SIG-M5 treated with dmso at 0.1 percent for 504 hours (cell line): ENCODE data around the gene ELMO1.

ENCODE experiments used
- DNase-seq: peaks from one replicate; lab custom pipeline; 2025; ENCODE audit not compliant: unreplicated experiment; lab: John Stamatoyannopoulos, UW

Gene ELMO1

DNA sequence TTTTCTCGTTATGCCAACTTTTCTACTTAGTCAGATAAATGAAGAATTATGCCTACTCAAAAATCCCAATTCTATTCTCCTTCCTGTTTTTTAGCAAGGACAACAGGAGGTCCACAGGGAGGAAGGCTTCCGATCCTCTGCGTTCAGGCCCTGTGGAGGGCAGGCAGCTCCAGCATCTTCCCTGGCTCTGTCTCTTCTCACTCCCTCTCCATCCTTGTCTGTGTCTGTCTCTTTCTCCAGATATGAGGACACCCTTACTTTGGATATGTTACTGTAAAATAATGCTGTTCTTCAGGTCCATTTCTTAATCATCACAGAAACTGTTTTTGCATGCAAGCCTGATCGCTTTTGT is 166.6 kb downstream of the ELMO1 start:
- DNase-seq = no peak

DNA sequence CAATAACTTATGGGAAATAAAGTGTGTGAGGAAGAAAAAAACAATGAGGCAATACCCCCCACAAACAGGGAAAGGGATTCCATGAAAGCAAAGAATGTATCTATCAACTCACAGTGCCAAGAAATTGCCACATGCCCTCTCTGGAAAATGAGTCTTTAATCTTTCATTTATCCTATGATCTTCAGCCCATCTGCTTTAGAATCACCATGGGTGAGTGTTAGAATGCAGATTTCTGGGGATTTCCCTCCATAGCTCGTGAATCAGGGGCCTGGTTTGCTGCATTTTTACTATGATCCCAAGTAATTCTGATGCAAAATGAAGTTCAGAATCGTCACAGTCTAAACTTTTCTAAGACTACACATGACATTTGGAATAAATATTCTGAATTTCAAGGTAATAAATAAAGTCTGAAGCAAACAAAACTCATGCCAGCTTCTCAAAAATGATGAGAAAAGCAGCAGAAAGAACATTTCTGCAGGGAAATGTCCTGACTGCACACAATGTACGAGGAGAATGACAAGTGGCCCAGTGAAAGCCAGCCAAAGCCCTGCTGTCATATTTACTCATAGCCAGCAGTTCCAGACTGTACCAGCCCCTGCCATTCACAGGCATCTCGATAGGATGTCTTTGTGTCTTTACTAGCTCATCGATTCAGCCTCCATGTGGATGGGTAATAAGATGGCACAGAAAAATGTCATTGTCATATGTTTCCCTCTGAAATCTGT is 167.1 kb downstream of the ELMO1 start:
- no peak for DNase-seq

DNA sequence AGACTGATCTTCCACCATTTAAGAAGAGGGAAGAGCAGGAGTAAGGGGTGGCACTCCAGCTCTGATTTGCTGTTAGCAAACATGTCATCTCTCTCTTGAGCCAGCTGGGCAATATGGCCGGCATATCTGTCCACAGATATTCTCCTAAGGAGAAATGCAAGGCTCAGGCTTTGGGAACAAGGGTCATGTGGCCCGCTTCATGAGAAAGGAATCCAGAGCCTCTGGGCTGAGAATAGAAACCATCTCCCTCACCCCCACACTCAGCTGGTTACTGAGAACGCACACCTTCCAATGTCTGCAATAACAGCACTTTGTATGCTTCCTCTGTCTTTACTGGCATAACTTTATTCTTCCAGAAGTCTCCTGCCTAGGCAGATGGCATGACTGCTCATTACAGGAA is 171.2 kb downstream of the ELMO1 start:
- no peak for DNase-seq

DNA sequence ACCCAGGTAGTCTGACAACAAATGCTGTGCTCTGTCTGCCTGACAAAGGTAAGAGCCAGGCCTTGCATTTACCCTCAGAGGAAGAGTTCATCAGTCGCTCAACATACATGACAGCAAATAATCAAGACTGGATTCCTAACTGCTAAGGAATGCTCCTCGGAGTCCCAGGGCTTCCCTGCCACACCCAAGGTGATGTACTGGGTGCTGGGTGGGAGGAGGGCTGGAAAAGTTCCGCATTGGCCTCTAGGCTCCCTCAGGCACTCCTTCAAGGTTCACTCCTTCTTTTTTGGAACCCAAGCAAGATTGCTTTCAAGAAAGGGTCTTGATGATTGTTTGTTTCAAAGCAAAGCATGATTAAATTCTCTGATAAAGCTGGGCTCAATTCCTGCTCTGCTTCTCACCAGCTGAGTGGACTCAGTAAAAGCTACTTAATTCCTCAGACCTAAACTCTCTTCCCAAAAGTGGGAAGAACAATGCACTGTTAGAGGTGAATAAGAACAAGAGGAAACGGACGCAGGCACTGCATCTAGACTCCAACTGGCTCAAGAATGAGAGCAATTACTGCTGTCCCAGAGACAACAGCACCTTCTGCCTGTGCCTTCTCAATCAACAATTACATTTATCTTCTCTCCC is 173.5 kb downstream of the ELMO1 start:
- no peak for DNase-seq

DNA sequence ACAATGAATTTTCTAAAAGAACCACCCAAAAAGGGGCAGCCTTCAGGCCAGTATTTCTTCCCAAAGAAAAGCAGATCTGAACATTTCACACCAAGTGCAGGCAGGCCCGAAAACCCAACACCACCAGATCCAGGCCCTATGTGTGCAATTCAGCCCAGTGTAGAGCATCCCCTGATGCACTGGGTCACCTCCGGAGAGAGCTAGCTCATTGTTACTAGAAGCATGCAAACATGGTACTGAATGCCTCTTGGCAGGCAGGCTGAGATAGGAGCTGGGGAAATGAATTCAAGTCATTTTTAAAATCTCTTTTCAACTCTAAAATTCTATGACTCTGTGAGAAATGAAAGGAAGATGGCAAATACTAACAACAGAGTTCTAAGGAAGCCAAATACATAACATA is 174.8 kb downstream of the ELMO1 start:
- DNase-seq = no peak

DNA sequence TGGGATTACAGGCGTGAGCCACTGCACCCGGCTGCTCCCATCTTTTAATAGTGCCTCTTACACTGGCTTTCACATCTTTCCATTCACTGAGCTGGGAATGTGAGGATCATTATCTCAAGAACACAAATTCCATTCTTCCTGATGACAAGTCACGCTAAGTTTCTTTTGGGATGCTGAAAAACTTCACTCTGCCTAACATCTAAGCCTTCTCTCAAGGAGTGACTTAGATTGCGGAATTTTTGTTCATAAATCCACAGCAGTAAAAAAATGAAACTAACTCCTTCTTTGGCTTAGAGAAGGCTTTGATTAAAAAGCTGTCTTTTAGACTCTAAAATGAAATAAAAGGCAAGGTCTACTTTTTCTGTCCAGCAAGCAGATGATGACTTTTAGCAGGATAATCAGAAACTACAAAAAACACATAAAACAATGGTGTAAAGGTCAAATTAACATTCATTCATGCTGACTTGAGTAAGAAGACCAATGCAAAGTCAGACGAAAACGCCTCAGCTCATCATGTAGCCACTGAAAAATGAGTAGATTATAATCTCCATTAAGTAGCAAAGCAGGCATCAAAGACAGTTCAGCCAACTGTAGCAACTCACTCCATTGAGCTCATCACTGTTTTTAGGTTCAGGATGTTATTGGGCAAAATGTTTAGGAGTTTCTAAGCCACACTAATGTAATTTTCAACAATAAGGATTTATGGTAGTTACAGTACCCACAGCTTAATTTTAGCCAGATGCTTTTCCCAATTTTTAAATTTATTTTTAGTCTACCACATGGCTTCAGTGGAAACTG is 178.8 kb downstream of the ELMO1 start:
- DNase-seq = no peak

DNA sequence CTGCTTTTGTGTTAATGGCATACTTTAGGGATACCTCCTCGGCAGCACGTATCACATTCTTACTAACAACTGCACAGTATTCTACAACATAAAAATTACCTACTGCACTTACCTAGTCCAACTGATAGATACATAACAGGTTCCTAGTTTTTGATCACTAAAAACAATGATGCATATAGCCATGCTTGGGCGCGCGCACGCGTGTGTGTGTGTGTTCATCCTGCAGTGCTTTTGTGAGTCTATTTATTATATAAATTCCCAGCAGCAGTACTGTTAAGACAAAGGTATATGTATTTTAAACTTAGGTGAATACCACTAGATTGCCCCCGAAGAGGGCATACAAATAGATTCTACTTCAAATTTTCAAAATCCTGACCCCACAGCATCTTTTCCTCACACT is 181.4 kb downstream of the ELMO1 start:
- DNase-seq = no peak

DNA sequence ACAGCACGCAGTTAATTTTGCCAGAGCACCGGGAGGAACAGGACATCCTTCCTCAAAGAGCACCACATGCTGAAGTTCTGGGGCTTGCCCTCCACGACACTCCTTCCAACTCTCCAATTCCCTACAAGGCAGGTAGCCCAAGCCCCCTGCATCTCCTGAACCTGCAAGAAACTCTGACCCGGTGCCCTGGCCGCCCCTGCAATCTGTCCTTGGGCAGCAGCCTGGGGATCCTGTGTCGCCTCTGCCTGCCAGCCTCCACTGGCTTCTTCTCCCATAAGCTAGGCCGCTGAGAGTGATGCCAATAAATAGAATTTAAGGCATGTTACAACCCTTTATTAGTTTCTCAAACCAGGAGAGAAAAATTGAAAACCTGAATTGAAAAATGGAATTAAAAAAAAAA is 182.8 kb downstream of the ELMO1 start:
- no peak for DNase-seq

DNA sequence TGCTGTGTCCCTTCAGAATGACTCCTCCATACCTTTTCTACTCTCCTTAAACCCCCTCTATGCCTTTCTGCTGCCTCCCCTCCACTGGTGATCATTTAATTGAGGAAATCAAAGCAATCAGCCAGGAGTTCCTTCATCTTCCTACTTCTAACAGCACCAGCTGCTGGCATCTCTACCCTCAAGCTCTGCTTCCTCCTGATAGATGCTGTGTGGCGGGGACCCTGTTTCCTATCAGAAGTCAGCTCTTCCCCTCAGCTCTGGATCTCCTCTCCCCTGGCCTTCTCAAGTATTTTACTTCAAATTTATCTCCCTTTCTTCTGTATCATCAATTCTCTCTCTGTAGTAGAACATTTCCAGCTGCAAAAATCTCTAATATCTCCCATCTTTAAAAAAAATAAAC is 183.7 kb downstream of the ELMO1 start:
- DNase-seq = no peak

DNA sequence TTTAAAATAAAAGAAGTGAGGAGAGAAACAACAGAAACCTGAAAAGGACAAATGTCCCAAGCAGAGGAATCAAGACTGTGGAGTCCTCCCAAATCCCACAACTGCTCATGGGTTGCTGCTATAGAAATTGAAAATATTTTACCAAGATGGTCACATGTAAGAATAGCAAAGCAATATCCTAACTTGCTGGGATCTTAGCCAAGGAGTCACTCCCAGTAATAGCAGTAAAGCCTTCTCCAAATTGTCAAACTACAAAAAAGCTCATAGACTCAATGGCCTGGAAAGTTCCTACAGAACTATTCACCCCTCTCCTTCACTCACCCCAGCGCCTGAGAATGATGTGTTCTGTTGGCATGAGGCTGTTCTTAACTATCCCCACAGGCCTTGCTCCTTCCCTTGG is 186.5 kb downstream of the ELMO1 start:
- DNase-seq = no peak

DNA sequence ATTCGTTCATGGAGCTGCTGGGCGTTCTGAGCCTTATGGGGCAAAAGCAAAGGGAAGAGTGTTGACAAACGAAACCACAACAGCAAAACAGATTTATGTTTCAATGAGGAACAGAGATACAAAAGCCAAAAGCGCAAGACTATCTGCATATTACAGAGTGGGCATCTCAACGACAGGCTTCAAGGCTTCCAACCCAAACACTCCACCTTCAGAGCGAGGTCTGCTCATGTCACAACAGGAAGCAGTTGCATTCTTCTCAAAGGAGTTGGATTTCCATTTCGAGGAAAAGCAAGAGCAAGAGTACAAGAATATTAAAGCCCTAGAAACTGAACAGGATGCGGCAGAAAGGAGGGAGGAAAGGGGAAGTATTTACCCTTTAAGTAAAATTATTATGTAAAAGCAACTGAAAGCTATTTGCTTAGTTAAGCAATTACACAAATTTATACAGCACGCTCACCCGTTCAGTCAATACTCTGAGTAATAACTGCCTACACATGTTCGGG is 189.3 kb downstream of the ELMO1 start:
- peak; percentile 84 for DNase-seq

DNA sequence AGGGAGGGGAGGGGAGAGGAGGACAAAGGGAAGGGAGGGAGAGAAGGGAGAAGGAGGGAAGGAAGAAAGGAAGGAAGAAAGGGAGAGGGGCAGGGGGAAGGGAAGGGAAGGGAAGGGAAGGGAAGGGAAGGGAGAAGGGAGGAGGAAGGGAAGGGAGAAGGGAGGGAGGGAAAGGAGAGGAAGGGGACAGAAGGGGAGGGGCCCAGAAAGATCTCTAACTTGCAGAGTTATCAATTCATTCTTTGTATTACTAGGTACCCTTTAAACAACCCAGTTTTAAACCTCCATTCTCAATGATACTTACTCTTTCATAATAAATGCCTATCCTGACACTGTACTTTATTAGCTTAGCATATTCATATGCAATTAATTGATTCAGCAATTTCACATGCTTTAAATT is 192.0 kb downstream of the ELMO1 start:
- no peak for DNase-seq

DNA sequence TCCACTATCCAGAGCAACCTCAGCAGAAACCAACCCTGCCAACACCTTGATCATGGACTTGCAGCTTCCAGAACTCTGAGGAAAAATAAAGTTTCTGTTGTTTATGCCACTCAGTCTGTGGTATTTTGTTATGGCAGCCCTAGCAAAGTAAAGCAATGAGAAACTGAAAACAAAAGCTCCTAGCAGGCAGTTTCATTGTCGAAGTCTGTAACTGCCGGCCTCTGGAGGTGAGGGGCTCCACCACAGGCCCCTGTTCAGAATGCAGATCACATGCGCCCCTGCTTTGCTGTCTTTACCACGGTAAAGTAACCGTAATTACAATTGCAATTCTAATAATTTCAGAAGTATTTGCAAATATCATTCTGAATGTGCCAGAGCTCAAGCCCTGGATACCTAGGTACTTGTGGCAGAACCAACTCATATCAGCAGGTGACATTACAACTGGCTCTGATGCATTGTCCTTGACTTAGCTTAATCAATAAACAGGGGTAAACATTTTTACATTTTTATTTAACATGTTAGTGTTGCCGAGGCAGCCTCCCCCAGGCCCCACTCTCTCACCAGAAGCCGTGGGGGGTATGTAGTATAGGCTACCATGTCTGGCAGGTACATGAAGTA is 193.2 kb downstream of the ELMO1 start:
- DNase-seq = no peak

DNA sequence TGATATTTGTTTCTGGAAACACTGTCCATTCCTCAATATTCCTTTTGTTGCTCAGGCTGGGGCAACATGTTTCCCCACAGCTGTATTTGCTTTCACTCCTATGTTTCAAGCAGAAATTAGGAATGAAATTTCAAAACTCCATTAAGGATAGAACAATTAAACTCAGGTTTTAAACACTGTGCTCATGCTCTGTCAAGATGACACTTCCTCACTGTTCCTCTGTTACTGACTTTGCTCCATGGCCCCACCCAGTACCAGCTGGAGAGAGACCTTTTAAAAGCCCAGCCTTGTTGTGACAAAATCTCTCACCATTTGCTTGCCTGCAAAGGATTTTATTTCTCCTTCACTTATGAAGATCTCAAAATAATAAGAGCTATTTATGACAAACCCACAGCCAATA is 197.4 kb downstream of the ELMO1 start:
- peak; percentile 21 for DNase-seq

DNA sequence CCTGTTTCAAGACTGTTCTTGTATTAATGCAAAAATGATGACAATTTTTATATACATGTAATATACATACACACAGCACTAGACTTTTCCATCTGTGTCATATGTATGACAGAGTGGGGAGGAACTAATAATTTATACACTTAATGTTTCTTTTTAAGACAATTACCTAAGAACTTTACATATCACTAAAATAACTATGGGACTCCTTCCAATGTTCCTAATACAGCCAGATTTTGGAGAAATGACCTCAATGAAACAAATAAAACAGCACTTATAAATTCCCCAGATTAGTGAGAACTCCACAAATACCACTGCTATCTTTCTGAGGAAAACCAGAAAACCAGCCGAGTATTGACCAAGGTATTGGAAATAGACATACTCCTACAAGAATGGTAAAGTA is 199.4 kb downstream of the ELMO1 start:
- DNase-seq = no peak

DNA sequence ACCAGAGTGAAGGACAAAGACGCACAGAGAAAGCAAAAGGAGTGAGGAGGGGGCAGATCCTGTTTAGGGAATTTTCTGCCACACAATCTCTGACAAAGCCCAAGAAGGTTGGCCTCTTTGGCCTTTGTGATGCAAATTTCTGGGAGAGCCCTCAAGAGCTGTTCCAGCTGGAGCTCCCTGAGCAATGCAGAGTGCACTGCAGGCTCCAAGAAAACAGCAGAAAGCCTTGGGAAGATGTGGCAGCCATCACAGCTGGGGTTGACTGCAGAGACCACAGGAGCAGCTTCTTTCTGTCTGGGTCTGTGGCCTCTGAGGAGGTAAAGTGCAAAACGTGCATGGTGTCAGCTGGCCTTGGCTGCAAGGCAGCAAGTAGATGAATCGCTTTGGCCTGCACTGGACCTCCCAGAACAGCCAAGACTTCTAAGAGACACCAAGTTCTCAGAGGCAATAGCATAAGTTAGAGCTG is 200.2 kb downstream of the ELMO1 start:
- DNase-seq = no peak

DNA sequence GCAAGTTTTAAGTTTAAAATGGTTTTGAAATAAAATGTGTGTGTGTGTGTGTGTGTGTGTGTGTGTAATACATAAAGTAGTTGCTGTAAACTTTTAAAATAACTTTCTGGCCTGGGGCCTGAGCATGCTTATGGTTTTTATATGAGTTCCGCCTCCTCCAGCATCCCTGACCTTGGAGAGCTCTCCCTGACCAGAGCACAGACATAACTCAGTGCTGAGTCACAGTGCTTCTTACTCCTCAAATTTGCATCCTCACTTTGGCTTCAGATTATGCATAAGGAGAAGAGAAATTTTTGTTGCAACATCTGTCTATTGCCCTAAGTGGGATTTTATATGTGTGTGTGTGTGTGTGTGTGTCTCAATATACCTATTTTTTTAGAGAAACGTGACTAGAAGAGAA is 200.8 kb downstream of the ELMO1 start:
- DNase-seq = peak; percentile 67

DNA sequence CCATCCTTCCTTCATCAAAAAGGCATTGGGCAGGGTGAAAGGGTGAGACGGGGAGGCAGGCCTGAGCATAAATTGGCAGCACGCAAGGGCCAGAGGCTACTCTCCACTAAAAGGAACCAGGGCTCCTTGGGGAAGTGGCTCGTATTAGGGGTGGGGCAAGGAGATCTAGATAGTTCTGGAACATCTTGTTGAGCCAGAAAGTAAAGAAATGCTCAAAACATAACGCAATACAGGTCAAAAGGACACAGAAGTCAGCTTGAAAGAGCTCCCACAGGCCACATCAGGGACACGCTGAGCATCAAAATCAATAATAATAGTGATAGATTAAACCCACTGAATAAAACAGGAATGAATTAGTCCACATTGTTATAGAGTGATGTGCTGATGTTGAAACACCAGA is 203.1 kb downstream of the ELMO1 start:
- no peak for DNase-seq

DNA sequence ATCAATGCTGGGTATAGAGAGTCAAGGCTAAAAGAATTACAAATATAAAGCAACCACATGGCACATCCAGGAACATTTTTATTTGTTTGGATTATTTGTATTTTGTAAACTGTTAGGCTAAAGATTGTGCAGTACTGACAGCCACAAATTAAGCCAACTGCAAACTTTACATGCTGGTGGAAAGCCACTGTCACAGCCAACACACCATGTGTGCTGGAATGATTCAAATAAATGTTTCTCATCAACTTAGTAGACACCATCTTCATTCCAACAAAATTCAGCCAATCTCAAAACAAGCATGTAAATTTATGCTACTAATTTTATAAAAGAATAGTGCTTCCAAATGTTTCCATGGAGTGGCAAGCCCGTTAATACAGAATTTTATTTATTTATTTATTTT is 211.8 kb downstream of the ELMO1 start:
- DNase-seq = no peak

DNA sequence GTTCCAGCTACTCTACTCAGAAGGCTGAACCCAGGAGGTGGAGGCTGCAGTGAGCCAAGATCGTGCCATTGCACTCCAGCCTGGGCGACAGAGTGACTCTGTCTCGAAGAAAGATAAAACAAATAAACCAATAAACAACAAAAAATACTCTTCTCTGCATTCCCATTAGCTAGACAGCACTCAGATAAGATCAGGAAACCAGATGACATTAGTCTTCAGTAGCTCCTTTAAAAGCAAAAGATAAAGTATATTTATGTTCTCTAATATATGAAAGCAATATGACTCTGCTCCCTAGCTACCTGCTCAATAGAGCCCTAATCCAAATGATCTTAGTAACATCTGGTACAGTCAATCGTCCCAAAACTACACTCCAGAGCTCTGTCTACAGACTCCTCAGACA is 212.9 kb downstream of the ELMO1 start:
- no peak for DNase-seq

DNA sequence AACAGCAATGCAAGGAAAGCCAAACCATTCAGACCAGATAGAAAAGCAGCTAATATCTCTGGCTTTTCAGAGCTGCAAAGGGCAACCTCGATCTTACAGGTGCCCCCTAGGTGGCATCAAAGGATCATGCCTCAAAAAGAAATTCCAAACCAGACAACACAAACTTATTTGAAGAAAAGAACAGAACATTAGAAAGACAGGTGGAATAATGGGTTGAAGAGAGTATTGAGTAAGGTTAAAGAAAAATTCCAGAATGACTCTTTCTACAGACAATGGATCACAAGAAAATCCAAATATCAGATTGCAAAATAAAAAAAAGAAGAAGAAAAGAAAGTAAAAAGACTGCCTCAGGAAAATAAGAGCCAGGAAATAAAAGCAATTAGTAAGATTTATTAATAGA is 213.7 kb downstream of the ELMO1 start:
- peak; percentile 18 for DNase-seq

DNA sequence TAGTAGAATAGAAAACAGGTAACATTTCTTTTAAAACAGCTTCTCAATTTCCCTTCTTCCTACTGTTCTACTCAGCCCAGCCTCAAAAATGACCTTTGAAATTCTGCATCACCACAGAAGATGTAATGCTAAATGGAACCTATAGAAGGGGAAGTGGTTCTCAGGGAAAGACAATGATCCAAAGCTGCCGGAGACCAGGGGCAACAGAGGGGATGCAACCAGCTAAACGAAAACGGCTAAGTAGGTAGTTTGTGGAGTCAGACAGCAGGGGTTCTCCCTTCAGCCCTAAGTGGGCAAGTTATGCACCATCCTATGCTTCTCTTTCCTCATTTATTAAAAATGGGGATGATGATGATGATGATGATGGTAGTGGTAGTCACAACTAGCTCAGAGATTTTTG is 214.3 kb downstream of the ELMO1 start:
- no peak for DNase-seq
